NOMO-1 treated with DMSO at 0.1 percent for 48 hours (cell line): ENCODE data around the gene TLR9.
"Not testable (repeated sequence)": the region's sequence is repeated elsewhere in the genome, so short reads cannot be mapped to it uniquely, and the experiment has no call there.

Source experiments
- DNase-seq: peaks from one replicate; lab custom pipeline; 2025; ENCODE audit not compliant: unreplicated experiment; lab: John Stamatoyannopoulos, UW

Gene TLR9

GRCh38 chr3:52225452-52226228, at the start of gene TLR9:
Gene TLR9, minus strand, starts transcription at chr3:52225645. Its CDS starts 116 bp downstream, at chr3:52225529.
- peak; percentile 92 for DNase-seq

DNA sequence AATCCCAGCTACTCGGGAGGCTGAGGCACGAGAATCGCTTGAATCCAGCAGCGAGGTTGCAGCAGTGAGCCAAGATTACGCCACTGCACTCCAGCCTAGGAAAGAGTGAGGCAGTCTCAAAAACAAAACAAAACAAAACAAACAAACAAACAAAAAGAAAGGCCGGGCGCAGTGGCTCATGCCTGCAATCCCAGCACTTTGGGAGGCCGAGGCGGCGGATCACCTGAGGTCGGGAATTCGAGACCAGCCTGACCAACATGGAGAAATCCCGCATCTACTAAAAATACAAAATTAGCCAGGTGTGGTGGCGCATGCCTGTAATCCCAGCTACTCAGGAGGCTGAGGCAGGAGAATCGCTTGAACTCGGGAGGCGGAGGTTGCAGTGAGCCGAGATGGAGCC, 49.3 kb upstream of the TLR9 start:
- DNase-seq: not testable (repeated sequence)

DNA sequence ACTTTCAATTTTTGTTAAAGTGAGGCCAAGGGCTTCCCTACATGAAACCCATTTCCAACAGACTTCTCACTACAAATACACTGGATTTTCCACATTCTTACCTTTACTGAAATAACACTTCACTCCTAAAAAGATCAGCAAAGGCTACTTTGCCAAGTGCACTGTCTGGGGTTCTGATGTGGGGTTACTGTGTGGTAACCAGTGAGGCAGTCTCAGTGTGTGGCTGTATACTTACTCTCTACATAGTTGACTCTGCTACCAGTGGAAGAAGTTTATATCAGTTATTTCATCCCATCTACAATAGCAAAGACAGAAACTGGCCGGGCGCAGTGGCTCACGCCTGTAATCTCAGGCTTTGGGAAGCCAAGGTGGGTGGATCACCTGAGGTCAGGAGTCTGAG, 47.4 kb upstream of the TLR9 start:
- no peak for DNase-seq

- not testable (repeated sequence) for DNase-seq
Measured at GRCh38 chr3:52272172-52272571, 46.7 kb upstream of the TLR9 start.

GRCh38 chr3:52270252-52270754, 44.9 kb upstream of the TLR9 start:
- DNase-seq: peak; percentile 21

- no peak for DNase-seq
Measured at GRCh38 chr3:52269776-52270175, 44.3 kb upstream of the TLR9 start.

GRCh38 chr3:52268036-52268435, 42.6 kb upstream of the TLR9 start:
- no peak for DNase-seq

DNA sequence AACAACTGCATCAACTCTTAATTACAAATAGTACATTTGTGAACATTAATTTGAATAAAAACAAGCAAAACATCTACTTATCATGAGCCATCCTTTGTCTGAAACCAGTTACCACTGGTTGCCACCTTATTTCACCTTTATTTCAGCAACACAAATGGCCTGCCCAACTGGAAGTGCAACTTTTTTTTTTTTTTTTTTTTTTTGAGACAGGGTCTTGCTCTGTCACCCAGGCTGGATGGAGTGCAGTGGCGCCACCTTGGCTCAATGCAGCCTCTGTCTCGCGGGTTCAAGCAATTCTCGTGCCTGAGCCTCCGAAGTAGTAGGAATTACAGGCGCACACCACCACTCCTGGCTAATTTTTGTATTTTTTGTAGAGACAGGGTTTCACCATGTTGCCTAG, 39.9 kb upstream of the TLR9 start:
- DNase-seq: no peak

DNA sequence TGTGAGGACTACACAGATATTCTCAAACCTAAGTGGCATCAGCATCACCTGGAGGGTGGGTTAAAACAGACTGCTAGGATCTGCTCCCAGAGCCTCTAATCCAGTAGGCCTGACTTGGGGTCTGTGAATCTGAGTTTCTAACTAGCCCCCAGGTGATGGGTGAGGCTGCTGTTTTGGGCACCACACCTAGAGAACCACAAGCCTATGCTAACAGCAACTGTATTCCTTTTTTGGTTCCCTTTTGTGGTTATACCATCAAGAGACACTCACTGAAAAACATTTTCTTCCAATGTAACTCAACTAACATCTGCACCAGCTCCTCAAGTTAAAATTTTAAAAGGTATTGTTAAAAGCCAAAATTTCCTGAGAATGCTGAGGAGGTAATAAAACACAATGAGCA, 37.0 kb upstream of the TLR9 start:
- DNase-seq: no peak

GRCh38 chr3:52259448-52259847, 34.0 kb upstream of the TLR9 start:
- no peak for DNase-seq

DNA sequence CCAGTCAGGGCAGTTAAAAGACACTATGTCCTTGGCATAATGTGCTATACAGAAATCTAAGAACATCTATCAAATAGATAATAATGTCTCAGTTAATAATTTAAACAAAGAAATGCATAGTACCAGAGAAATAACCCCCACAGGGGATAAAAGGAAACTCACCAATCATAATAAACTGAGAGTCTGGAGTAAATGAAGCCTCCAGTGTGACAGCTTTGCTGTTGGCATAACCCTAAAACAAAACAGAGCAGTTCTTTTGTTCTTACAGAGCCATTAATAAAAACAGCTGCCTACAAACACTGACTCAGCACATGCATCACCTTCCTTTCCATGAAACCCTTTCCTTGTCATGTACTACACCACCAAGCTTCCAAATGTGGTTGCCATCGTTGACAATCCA, 33.6 kb upstream of the TLR9 start:
- DNase-seq: no peak

- no peak for DNase-seq
Measured at GRCh38 chr3:52257911-52258310, 32.5 kb upstream of the TLR9 start.

DNA sequence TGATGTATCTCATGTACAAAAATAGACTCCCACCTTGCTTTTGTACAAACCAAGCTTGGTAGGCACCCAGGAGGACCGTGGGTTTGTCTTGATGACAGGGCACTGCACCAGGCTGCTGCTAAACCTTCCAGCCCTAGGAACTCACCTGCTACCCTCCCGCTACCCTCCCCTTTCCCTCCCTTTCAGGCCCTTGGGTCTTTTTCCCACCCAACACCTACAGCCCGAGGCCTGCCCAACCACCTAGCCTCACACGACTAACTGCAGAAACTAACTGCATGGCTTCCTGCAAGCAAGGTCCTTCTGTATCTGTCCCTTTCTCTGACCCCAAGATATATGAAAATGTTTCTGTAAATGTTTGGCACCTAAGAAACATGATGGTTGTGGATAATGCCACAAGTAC, 31.2 kb upstream of the TLR9 start:
- DNase-seq: no peak

GRCh38 chr3:52256159-52256558, 30.7 kb upstream of the TLR9 start:
- DNase-seq: no peak

DNA sequence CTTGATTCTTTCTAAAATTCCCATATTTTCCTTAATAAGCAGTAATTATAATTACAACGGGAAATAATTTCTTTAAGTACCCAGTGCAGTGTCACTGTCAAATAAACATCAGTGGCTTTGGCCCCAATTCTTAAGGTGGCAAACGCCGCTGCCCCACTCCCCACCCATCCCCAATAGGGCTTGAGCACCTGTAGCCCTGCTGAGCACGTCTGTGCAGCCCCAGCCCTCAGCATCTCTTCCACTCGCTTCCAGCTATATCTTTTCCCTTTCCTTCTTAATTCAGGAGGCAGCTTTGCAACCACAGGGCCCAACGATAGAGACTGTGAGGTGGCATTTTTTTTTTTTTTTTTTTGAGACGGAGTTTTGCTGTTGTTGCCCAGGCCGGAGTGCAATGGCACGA, 29.2 kb upstream of the TLR9 start:
- DNase-seq: no peak

DNA sequence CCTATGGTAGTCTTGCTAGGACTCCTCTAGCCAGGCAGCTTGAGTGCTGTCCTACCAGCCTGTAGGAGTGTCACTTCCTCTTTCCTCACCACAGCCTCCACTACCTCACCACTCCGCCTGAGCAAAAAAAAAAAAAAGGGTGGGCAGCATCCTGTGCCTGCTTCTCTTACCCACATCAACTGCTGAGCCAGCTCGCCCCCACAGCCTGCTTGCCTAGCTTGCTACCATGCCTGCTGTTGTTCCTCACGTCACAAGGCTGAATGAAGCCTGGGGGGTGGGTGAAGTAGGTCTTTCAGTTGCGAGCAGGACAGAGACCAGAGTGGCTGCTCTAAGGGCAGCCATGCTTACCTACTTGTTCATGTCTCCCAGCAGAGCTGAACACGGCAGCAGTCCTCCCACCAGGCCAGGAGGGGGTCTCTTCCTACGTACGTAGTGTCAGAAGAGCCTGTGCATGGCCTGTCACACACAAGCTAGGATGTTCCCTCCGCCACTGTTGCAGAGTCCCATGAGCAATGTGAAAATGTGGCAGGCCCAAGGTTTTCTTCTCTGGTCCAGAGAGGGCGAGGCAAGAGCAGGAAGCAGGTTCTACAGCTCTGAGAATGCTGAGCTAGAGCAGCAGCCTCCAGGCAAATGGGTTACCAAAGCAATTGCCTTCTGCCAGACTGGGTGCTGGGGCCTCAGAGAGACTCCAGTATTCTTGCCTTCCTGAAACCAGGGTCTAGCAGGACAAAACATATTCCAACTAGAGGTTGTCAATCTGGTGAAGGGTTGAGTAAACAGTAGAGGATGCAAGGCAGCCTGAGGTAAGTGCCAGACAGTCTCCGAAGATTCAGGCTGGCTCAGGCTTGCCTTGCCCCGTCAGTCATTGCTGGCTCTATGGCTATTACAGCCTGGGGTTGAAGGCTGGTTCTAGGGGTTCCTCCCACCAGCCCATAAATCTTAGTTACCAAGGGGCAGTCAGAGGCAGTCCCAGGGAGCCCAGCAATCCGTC, 28.2 kb upstream of the TLR9 start:
- DNase-seq: peak; percentile 95

GRCh38 chr3:52250122-52250521, 24.7 kb upstream of the TLR9 start:
- no peak for DNase-seq

DNA sequence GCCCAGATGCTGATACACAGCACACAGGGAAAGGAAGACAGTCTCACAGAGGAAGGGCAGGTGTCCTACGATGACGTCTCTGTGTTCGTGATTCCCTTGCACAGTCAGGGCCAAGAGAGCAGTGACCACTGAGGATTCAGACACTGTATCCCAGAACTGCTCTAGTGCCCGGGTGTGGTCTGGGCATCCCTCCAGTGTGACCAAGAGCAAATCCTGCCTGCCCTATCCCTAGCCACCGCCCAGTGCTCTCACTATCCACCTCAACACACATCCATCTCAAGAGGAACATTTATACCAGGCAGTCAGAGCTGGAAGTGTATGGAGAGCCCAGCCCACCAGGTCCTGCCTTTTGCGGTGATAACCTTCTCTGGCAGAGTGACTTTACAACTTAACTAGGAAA, 24.2 kb upstream of the TLR9 start:
- no peak for DNase-seq

GRCh38 chr3:52248816-52249547, 23.5 kb upstream of the TLR9 start:
- DNase-seq: no peak

DNA sequence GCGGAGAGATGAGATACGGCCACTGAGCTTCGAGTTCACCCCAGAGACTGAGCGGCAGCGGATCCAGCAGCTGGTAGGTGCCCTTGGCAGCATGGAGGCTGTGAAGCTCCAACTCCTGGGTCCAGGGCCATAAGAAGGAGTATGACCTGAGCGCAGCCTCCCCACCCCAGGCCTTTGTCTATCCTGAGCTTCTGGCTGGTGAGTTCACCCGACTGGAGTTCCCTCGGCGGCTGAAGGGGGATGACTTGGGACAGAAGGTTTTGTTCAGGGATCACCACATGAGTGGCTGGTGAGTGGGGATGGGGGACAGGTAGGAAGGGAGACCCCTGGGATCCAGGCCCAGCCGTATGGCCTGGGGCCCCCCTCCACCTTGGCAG, 22.7 kb upstream of the TLR9 start:
- no peak for DNase-seq
